DMS53 (cell line): ENCODE measurements around the gene PMP22.

Experiments
- DNase-seq: peaks from one replicate; lab custom pipeline; 2025; lab: John Stamatoyannopoulos, UW

Gene PMP22

DNA sequence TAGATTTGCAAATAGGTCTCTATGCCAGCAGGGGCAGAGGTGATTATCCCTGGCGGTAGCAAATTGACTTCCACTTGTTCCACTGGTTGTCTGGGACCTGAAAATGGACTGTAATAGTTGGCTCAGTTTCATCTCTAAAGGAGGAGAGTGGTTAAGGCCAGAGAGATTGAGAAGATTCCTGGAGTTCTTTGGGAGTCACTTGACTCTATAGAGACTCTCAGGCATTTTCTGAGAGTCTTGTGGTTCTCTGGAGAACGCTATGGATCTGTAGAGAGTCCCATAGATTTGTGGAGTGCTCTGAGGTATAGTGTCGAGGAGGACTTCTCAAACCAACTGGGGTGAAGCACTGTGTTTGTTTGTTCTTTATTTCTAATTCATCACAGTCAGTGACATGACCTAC, 8.9 kb upstream of the PMP22 start:
- no peak for DNase-seq

GRCh38 chr17:15273141-15273793, 8.1 kb upstream of the PMP22 start:
- DNase-seq = no peak

GRCh38 chr17:15271741-15272140, 6.6 kb upstream of the PMP22 start:
- DNase-seq = no peak

GRCh38 chr17:15270628-15271381, 5.7 kb upstream of the PMP22 start:
- DNase-seq = no peak

- DNase-seq = no peak
These were observed 4.6 kb upstream of the PMP22 start for GRCh38 chr17:15269780-15270089.

DNA sequence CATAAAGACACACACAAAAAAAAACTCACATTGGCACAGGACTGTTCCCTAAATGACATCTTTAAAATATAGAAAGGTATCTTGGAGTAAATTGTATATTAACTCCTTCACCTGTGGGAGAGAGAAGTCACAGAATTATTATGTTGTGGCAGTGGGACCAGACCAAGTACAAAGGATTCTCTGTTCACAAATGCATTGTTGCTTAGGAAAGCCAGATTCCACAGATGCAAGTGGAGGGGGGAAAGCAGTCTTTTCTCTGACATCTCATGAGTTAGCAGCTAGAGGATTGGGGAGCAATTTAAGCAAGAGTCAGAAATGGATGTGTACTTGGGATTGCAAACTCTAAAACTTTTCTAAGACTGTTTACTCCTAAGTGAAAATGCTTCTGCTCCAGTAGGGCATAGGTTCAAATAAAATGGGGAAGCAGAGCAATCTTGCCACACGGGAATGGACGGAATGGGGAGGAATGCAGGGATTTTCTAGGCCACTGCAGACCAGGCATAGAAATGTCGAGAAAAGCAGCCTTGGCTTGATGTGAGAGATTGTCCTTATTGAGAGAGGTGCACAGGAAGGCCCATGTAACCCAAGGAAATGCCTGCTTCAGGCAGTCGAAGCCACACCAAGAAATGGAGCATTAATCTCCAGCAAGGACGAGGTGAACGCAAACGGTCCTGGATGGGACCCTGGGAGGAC, 4.1 kb upstream of the PMP22 start:
- no peak for DNase-seq

- no peak for DNase-seq
These were observed 3.3 kb upstream of the PMP22 start for GRCh38 chr17:15268461-15268860.

DNA sequence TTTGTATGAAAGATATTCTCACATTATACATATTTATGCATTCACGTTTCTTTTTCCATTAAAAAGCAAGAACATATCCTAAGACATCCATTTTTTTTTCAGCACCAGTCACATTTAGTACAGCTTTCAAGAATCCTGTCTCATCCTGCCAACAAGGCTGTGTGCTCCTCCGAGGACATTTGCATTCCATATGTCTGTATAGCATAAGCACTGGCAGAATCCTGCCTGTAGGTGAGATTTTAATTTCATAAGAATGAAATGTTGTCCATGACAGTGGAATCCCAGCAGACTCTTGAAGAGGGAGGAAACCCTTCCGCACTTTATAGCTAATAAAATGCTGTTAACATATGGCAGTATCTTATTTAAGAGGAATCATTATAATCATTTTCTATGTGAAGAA, 2.9 kb upstream of the PMP22 start:
- DNase-seq = no peak

DNA sequence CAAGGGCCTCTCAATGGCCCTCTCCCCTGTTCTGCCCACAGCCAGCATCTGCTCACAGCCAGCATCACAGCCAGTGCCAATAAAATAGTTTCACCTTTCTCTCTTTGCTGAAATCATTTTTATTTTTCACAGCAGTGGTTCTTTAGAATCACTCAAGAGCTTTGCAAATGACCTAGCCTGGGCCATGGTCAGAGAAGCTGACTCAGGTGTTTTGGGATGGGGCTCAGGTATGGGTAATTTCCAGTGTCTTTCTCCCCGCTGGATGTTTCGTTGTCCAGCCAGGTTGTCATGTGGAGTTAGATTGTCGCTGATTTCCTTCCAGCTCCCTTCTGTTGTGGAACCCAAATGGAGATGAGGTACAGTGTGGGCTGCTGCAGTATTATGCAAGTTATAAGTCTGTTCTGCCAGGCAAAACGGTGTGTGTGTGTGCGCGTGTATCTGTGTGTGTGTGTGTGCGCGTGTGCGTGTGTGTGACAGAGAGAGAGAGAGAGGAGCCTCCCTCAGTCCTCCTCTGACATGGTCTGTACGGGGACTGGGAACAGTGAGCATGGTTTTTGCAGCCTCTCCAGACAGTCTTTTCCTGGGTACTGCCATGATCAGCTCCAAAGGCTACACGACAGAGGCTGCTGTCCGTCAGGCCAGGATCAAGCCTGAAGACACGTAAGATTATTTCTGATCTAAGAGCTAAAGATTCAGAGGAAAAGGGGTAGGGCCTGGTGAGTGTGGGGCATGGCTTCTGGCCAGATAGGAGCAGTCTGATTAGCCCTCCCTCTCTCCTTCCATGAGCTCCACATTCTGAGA, 1.4 kb upstream of the PMP22 start:
- no peak for DNase-seq

DNA sequence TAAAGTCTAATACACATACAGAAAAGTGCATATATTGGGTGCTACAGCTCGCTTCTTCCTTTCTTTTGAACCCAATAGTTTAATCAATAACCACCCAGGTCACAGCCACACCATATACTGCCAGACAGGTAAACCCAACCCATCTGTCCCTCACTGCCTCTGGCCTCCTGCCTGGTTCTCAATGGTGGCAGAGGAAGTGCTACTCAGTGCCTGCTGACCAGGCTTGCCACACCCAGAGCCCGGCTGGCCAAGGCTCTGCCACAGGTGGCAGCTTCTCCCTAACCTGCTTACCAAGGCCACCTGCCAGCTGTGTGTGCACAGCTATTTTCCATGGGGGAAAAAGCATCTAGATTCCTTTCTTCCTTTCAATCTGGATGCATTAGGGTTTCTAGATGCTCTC, 584 bp downstream of the PMP22 start:
- DNase-seq = peak; percentile 9

GRCh38 chr17:15263680-15264079, 1.4 kb downstream of the PMP22 start:
- no peak for DNase-seq

DNA sequence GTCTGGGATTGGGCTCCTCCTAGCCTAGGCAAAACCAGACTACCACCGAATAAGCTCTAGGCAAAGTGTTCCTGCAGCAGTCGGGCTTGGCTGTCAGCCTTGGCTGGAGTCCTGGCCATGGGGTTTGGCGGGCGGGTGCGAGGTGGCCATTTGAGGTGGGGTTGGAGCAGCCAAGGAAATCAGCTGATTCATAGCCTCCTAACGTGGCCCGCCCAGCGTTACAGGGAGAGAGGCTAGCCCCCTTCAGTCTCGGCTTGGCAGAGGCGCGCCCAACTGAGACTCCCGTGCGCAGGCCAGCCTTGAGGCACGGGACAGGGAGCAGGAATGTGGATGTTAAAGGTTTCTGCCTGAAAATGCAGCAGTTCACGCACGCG, 1.9 kb downstream of the PMP22 start:
- no peak for DNase-seq

GRCh38 chr17:15262291-15263205, 2.6 kb downstream of the PMP22 start:
- no peak for DNase-seq

GRCh38 chr17:15261802-15262290, 3.3 kb downstream of the PMP22 start:
- no peak for DNase-seq

DNA sequence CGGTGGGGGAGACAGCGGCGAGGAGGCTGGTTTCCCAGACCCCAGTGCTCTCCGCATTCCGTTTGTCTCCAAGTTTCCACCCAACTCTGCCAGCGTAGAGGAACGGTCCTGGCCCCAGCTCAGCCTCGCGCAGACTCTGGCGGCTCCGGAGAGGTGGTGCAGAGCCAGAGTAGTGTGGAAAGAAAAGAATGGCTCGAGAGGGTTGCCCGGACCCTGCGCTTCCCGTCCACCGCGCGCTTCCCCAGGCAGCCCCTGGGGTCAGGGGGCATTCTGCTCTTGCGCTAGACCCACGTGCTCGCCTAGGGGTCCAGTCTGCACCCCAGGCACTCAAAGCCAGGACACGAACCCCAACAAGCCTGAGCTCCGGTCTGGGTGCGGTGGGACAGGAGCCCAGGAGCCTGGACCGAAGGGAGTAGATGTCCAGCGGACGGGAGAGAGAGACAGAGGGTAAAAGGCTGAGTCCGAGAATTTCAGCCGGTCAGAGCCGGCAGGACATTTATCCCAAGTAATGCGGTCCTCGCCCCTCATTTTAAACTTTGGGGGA, 3.8 kb downstream of the PMP22 start:
- no peak for DNase-seq

DNA sequence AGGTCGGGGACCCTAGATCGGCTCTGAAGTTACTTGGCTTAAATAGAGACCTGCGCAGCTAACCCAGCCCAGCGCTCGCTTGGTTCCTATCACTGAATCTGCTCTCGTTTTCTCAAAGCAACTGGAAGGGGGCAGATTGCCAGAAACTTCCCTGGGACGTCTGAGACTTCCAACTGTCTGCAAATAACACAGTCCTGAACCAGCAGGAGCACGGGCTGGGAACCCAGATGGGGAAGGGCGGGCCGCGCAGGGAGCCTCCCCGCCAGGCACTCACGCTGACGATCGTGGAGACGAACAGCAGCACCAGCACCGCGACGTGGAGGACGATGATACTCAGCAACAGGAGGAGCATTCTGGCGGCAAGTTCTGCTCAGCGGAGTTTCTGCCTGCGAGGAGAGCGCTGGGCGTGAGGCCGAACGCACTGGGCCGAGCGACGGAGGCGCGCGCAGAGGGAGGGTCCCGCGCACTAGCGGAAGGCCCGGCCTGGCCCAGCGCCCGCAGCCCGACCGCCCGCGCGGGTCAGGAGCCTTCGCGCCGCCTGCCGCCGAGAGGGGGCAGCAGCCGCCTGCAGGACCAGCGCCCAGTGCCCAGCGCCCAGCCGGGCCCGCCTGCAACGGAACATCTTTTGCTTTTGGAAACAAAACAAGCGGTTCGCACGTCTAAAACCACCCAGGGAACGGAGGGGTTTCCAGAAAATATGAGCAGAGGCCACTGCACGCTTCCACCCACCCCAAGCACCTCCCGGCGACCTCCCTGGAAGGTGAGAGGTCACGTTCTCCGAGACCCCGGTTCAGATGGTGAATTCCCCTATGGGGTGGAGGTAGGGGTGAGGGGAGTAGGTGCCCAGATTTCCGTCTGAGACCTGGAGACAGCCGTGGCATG, 4.5 kb downstream of the PMP22 start:
- peak; percentile 62 for DNase-seq

DNA sequence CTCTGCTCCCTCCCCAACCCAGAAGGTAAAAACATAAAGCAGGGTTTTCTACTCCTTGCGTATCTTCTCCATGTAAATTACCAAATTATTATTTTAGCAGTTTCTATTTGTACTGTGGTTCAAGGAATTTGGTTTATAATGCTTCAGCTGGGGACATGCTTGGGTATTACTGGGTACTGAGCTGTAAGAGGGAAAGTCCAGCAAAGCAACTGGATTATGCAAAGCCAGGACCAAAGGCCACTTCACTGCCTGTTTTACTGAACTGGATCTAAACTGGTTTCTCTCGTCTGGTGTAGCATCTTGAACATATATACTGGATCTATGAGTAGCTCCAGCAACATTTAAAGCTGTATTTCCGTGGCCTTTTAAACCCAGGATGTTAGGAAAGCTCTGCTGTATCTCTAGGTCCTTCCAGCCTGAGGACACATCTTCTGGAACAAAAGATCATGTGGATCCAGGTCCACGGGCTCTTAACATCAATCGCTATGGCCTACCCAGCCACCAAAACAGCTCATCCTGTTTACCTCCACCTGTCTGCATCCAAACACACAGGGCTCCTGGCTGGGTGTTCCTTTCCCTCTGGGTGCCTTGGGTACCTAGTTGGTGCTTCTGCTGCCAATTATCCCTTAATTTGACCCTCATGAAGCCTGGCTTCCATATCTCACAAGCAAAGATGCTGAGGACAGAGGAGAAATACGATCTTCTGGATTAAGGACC, 7.2 kb downstream of the PMP22 start:
- DNase-seq = no peak

DNA sequence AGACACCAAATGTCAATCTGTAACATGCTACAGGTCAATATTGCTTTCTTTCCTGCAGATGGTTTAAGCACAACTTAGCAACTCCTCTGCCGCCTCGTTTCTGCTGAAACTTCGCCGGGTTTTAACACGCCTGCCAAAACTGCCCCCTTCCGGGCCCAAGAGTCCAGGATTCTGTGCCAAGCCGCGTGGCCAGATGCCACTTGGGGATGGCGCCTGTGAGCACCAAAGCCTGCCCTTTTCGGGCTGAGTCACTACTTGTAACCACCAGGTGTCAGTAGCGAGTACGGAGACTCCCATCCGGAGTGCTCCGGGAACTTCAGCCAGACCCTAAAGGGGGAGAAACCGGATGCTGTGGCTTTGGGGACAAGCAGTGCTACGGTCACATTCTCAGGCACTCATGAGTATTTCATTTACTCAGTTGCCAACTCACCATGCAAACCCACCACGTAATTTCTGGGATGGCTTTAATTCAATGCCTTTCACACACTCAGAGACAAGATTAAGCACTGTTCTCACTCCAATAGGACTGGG, 7.8 kb downstream of the PMP22 start:
- peak; percentile 52 for DNase-seq

DNA sequence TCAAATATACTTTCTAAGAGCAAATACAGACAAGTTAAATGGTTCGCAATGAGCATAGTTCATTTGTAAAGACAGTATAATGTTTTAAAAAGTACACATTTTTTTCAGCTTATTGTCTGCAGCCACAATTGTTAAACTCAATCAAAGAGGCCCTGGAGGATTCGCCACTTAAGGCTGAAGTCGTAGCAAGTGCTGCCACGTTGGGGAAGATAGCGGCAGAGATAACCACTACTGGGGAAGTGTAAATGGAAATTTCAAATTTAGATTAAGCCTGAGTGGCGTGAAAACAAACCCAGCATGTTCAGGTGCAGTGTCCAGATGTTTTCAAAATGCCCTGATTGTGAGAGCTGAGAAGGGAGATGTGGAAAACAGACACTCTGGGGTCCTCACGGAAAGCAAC, 8.4 kb downstream of the PMP22 start:
- DNase-seq = no peak
